ENCODE results near the gene ATP6V1G1. TPM values are rescaled to one million over a fixed set of nuclear protein-coding genes. Genes with fewer than 3 reads are reported as not detected.
A peak's percentile ranks its signal among the peaks of the same experiment; 100 is the strongest.

The ATP6V1G1 gene
- total and polyA plus RNA-seq, 2 of the 13 experiments (the other 11 are each of a cell fraction or from before 2014, with no cell fraction given): 108 to 158 TPM

DNA sequence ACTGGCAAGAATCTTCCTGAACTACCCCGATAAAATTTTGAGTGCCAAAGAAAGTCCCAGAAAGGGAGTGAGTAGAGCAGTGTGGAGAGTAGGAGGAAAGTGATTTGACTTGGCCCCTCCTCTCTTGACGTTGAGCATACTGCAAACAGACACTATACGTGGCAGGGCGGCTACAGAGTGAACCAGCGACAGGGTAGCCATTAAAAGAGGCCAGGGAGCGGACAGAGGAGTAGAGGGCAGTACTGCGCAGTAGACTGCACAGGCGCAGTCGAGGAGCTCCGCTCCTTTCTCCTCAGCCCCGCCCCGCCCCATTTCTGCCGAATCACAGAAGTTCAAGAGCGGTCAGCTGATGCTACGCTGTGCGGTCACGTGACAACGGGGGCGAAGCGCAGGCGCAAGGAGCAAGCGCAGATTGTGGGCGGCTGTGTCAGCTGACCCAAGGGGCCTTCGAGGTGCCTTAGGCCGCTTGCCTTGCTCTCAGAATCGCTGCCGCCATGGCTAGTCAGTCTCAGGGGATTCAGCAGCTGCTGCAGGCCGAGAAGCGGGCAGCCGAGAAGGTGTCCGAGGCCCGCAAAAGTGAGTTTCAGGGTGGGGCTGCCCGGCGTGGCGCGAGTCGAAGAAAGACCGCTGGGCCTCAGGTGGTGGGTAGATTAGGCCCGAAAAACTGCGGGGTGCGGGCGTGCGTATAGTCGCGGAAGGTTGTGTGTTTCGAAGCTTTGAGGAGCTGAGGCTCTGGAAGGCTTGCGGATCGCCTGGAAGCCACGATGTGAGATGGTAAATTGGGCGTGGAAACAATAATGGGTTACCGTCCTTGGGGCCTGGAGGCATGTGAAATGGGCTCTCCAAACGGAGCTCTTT lies at the start of gene ATP6V1G1 (continued):
- TF ChIP-seq ZNF784 (CRISPR knock-in tag; IDR thresholded peaks at IDR 0.05; ENCODE audit: borderline replicate concordance) (no peak), NFE2L1 (CRISPR knock-in tag; IDR thresholded peaks at IDR 0.05; ENCODE audit: borderline replicate concordance) (no peak), MXI1 (IDR thresholded peaks at IDR 0.05; ENCODE audit: borderline replicate concordance, low read depth, low read length) (peak; percentile 74; the same call in 1 of the 3 replicates), ZNF34 (CRISPR knock-in tag; IDR thresholded peaks at IDR 0.05; ENCODE audit: borderline replicate concordance) (peak; percentile 76; the same call in 1 of the 2 replicates), ZNF660 (CRISPR knock-in tag; IDR thresholded peaks at IDR 0.05; ENCODE audit: borderline replicate concordance, low read depth) (no peak), MXD1 (CRISPR knock-in tag; IDR thresholded peaks at IDR 0.05) (peak; percentile 87; the same call in 1 of the 2 replicates), ZNF136 (CRISPR knock-in tag; IDR thresholded peaks at IDR 0.05; ENCODE audit: low read depth) (no peak), ZNF382 (CRISPR knock-in tag; IDR thresholded peaks at IDR 0.05; ENCODE audit: borderline replicate concordance) (no peak), ZNF17 (CRISPR knock-in tag; IDR thresholded peaks at IDR 0.05) (no peak), SMAD9 (CRISPR knock-in tag; IDR thresholded peaks at IDR 0.05) (no peak), ZNF33A (CRISPR knock-in tag; IDR thresholded peaks at IDR 0.05; ENCODE audit: borderline replicate concordance) (no peak), GPN1 (CRISPR knock-in tag; IDR thresholded peaks at IDR 0.05; ENCODE audit: borderline replicate concordance) (peak; percentile 74; the same call in 1 of the 2 replicates), ZBTB4 (CRISPR knock-in tag; IDR thresholded peaks at IDR 0.05; ENCODE audit: borderline replicate concordance) (peak; percentile 50; the same call in 1 of the 2 replicates), ZNF484 (CRISPR knock-in tag; IDR thresholded peaks at IDR 0.05; ENCODE audit: borderline replicate concordance, low read depth) (no peak), ARNTL (CRISPR knock-in tag; IDR thresholded peaks at IDR 0.05) (peak; percentile 68; the same call in 1 of the 2 replicates), ZNF616 (CRISPR knock-in tag; IDR thresholded peaks at IDR 0.05; ENCODE audit: low read depth) (peak; percentile 64; the same call in 1 of the 2 replicates), NKX3-1 (CRISPR knock-in tag; IDR thresholded peaks at IDR 0.05) (peak; percentile 72), IKZF4 (CRISPR knock-in tag; IDR thresholded peaks at IDR 0.05; ENCODE audit: borderline replicate concordance, low read depth, not compliant biosample characterization) (no peak), HOXA9 (CRISPR knock-in tag; IDR thresholded peaks at IDR 0.05; ENCODE audit: borderline replicate concordance) (0 out of 2 replicates have a peak, but pooled peaks have one; percentile 17), ZNF460 (CRISPR knock-in tag; IDR thresholded peaks at IDR 0.05; ENCODE audit: borderline replicate concordance) (no peak), NFKB2 (CRISPR knock-in tag; IDR thresholded peaks at IDR 0.05; ENCODE audit: borderline replicate concordance) (peak; percentile 82), HES4 (CRISPR knock-in tag; IDR thresholded peaks at IDR 0.05; ENCODE audit: borderline replicate concordance) (peak; percentile 82), MEF2D (CRISPR knock-in tag; IDR thresholded peaks at IDR 0.05) (no peak; the same call in 1 of the 2 replicates), POLR2A (IDR thresholded peaks at IDR 0.05; ENCODE audit: insufficient read depth in 1 of 2, low read depth in 2 of 2, low read length in 2 of 2) (peak; percentile 93 to 97), SPEN (CRISPR knock-in tag; IDR thresholded peaks at IDR 0.05; ENCODE audit: low read depth) (peak; percentile 95; the same call in 1 of the 2 replicates)
